GM12892 (cell line): ENCODE measurements around the gene TMC7.

Experiments
- POLR2A ChIP-seq: IDR thresholded peaks from 2 replicates; pipeline ENCODE4 v1.6.1; 2011; ENCODE audit warnings: low read depth, low read length, control low read depth
- POLR2AphosphoS5 ChIP-seq: IDR thresholded peaks from 2 replicates; pipeline ENCODE4 v1.6.1; 2011; ENCODE audit warnings: low read depth, low read length, control low read depth
- TAF1 ChIP-seq: IDR thresholded peaks from 2 replicates; pipeline ENCODE4 v1.6.1; 2011; ENCODE audit warnings: low read depth, mild to moderate bottlenecking, control low read depth, low read length, borderline replicate concordance

DNA sequence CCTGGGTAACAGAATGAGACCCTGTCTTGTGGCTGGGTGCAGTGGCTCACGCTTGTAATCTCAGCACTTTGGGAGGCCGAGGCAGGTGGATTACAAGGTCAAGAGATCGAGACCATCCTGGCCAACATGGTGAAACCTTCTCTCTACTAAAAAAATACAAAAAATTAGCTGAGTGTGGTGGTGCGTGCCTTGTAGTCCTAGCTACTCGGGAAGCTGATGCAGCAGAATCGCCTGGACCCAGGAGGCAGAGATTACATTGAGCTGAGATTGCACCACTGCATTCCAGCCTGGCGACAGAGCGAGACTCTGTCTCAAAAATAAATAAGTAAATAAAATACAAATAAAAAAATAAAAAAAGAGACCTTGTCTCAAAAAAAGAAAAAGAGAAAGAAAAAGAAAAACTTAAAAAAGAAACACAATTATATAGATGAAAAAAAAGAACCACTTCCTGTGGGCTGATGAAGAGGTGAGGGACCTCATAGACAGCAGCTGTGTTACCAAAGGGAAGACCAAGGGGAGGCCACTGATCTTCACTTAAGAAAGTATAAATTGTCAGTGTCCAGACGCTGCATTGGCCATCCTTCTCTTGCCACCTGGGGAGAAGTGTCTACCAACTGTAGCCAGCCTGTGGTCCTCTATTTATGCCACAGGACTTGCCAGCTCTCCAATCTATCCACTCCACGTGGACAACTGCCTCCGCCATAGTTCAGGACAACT is 33.1 kb upstream of the TMC7 start:
- no peak for TF ChIP-seq POLR2A
- TF ChIP-seq POLR2AphosphoS5 = no peak
- TF ChIP-seq TAF1 = no peak
